IMR-90 (cell line): ENCODE measurements around the gene VIPR2. TPM values are rescaled to one million over a fixed set of nuclear protein-coding genes. Genes with fewer than 3 reads are reported as not detected.

Source experiments
- ATAC-seq: fragments of 200-7000 bp; cut with Tn5 transposase; 2 replicates; pipeline ENCODE4 v1.9.1; 2020; ENCODE audit warnings: low read depth, mild to moderate bottlenecking, moderate library complexity
- BruUV-seq: library from RNA; stranded (reverse); fragments of 400-500 nt; replicated peaks from 2 replicates; lab custom pipeline; 2021; lab: Mats Ljungman, UMichigan
- CTCF ChIA-PET: fragments of 300-600 bp; formaldehyde crosslinking; extraction: SDS; loops from one replicate; lab custom pipeline; 2021; ENCODE audit warnings: antibody characterized with exemption; lab: Yijun Ruan, JAX
- POLR2A ChIA-PET: fragments of 300-600 bp; sonication (Branson Sonifier 250); formaldehyde crosslinking; loops from one replicate; lab custom pipeline; 2022; ENCODE audit warnings: antibody characterized with exemption; ENCODE audit not compliant: unreplicated experiment; lab: Charles Lee
- DNase-seq: peaks from one replicate; pipeline ENCODE4 v3.0.0; 2013
- H2AFZ ChIP-seq: replicated peaks from 2 replicates; pipeline ENCODE3; 2013; ENCODE audit warnings: low read length, mild to moderate bottlenecking; ENCODE audit not compliant: poor library complexity
- H2AK5ac ChIP-seq: 2 replicates; pipeline ENCODE4 v1.6.1; 2013; ENCODE audit warnings: low read depth, low read length, inconsistent platforms
- H2AK9ac ChIP-seq: replicated peaks from 2 replicates; pipeline ENCODE3; 2013; ENCODE audit warnings: mild to moderate bottlenecking, low read depth, low read length, moderate library complexity; ENCODE audit not compliant: poor library complexity
- H2BK120ac ChIP-seq: 2 replicates; pipeline ENCODE4 v1.6.1; 2013; ENCODE audit warnings: low read depth, low read length, inconsistent platforms
- H2BK15ac ChIP-seq: 3 replicates; pipeline ENCODE4 v1.6.1; 2013; ENCODE audit warnings: low read depth, low read length, inconsistent platforms
- H2BK20ac ChIP-seq: 2 replicates; pipeline ENCODE4 v1.6.1; 2013; ENCODE audit warnings: low read depth, mild to moderate bottlenecking, inconsistent platforms, low read length, moderate library complexity
- H2BK5ac ChIP-seq: 2 replicates; pipeline ENCODE4 v1.6.1; 2013; ENCODE audit warnings: mild to moderate bottlenecking, low read depth, low read length, inconsistent platforms; ENCODE audit not compliant: poor library complexity, severe bottlenecking
- H3K14ac ChIP-seq: replicated peaks from 2 replicates; pipeline ENCODE4 v1.6.1; 2013; ENCODE audit warnings: low read depth, low read length, inconsistent platforms
- H3K18ac ChIP-seq: 2 replicates; pipeline ENCODE4 v1.6.1; 2013; ENCODE audit warnings: low read depth, low read length, control low read depth
- H3K23ac ChIP-seq: 2 replicates; pipeline ENCODE4 v1.6.1; 2013; ENCODE audit warnings: low read depth, low read length, inconsistent platforms
- H3K27ac ChIP-seq: 2 replicates; pipeline ENCODE4 v1.5.1; 2013; ENCODE audit warnings: mild to moderate bottlenecking, control low read depth, low read length; ENCODE audit not compliant: insufficient read depth
- H3K27me3 ChIP-seq: 2 replicates; pipeline ENCODE4 v1.6.1; 2013; ENCODE audit warnings: low read length; ENCODE audit not compliant: control insufficient read depth, insufficient read depth
- H3K36me3 ChIP-seq: 2 replicates; pipeline ENCODE4 v1.6.1; 2013; ENCODE audit warnings: low read length, mixed read lengths; ENCODE audit not compliant: control insufficient read depth, insufficient read depth
- H3K4ac ChIP-seq: 2 replicates; pipeline ENCODE4 v1.6.1; 2013; ENCODE audit warnings: low read depth, low read length, inconsistent platforms
- H3K4me1 ChIP-seq: 2 replicates; pipeline ENCODE4 v1.6.1; 2013; ENCODE audit warnings: low read length, mixed read lengths; ENCODE audit not compliant: control insufficient read depth, insufficient read depth
- H3K4me2 ChIP-seq: 2 replicates; pipeline ENCODE4 v1.6.1; 2013; ENCODE audit warnings: low read depth, mild to moderate bottlenecking, control low read depth, low read length, moderate library complexity
- H3K4me3 ChIP-seq: 2 replicates; pipeline ENCODE4 v1.5.1; 2013; ENCODE audit warnings: low read depth, mild to moderate bottlenecking, control low read depth, low read length, moderate library complexity; ENCODE audit not compliant: insufficient read depth
- H3K56ac ChIP-seq: 2 replicates; pipeline ENCODE4 v1.6.1; 2013; ENCODE audit warnings: low read length, inconsistent platforms; ENCODE audit not compliant: insufficient read depth; ENCODE audit errors: extremely low read depth
- H3K79me1 ChIP-seq, 2 experiments: 2 replicates each; pipeline ENCODE4 v1.6.1; 2013; ENCODE audit warnings: low read length in 2 of 2, inconsistent platforms in 1 of 2, low read depth in 1 of 2
- H3K9ac ChIP-seq: 2 replicates; pipeline ENCODE4 v1.6.1; 2013; ENCODE audit warnings: low read depth, low read length, control low read depth
- H3K9me1 ChIP-seq: 2 replicates; pipeline ENCODE4 v1.6.1; 2013; ENCODE audit warnings: low read length, inconsistent platforms; ENCODE audit not compliant: insufficient read depth
- H3K9me3 ChIP-seq: 2 replicates; pipeline ENCODE4 v1.6.1; 2013; ENCODE audit warnings: low read length; ENCODE audit not compliant: control insufficient read depth, insufficient read depth
- H4K20me1 ChIP-seq: 2 replicates; pipeline ENCODE4 v1.6.1; 2013; ENCODE audit warnings: low read length, inconsistent platforms; ENCODE audit not compliant: insufficient read depth
- H4K5ac ChIP-seq: 2 replicates; pipeline ENCODE4 v1.6.1; 2013; ENCODE audit warnings: mild to moderate bottlenecking, low read depth, low read length, control low read depth
- H4K8ac ChIP-seq, 2 experiments: 2 replicates each; pipeline ENCODE4 v1.6.1; 2013; ENCODE audit warnings: low read depth in 2 of 2, low read length in 2 of 2, control low read depth in 1 of 2, inconsistent platforms in 1 of 2
- H4K91ac ChIP-seq: 2 replicates; pipeline ENCODE4 v1.6.1; 2013; ENCODE audit warnings: low read depth, low read length, inconsistent platforms; ENCODE audit not compliant: insufficient read depth
- CEBPB ChIP-seq: IDR thresholded peaks from 2 replicates; pipeline ENCODE4 v1.6.1; 2012; ENCODE audit warnings: low read depth, low read length, improper control_type of control experiment
- CHD1 ChIP-seq: IDR thresholded peaks from 2 replicates; pipeline ENCODE4 v1.6.1; 2012; ENCODE audit warnings: low read depth, low read length, improper control_type of control experiment
- FOS ChIP-seq: fragments of 150-350 bp; IDR thresholded peaks from 2 replicates; pipeline ENCODE4 v1.6.1; 2016; ENCODE audit warnings: low read depth, low read length
- MAFK ChIP-seq: IDR thresholded peaks from 2 replicates; pipeline ENCODE4 v1.6.1; 2012; ENCODE audit warnings: low read depth, low read length, improper control_type of control experiment
- MAZ ChIP-seq: IDR thresholded peaks from 2 replicates; pipeline ENCODE4 v1.6.1; 2012; ENCODE audit warnings: low read depth, mild to moderate bottlenecking, low read length, improper control_type of control experiment, moderate library complexity, borderline replicate concordance
- MXI1 ChIP-seq: IDR thresholded peaks from 2 replicates; pipeline ENCODE4 v1.6.1; 2012; ENCODE audit warnings: low read depth, mild to moderate bottlenecking, low read length, moderate library complexity, borderline replicate concordance
- NFE2L2 ChIP-seq: fragments of 150-350 bp; IDR thresholded peaks from 2 replicates; pipeline ENCODE4 v1.6.1; 2016; ENCODE audit warnings: low read depth, mild to moderate bottlenecking, low read length
- POLR2A ChIP-seq: IDR thresholded peaks from 2 replicates; pipeline ENCODE4 v1.6.1; 2012; ENCODE audit warnings: mild to moderate bottlenecking, low read depth, low read length
- RAD21 ChIP-seq: IDR thresholded peaks from 2 replicates; pipeline ENCODE4 v1.6.1; 2012; ENCODE audit warnings: low read length, improper control_type of control experiment
- RCOR1 ChIP-seq: IDR thresholded peaks from 2 replicates; pipeline ENCODE4 v1.6.1; 2012; ENCODE audit warnings: mild to moderate bottlenecking, low read length, improper control_type of control experiment; ENCODE audit not compliant: insufficient replicate concordance
- RFX5 ChIP-seq: IDR thresholded peaks from 2 replicates; pipeline ENCODE4 v1.8.0; 2012; ENCODE audit warnings: low read depth, mild to moderate bottlenecking, low read length, moderate library complexity
- WGBS, 2 experiments: methylation state at CpG; one replicate each; pipeline versions ENCODE4 v1.1.5 to v1.1.7; 2013; ENCODE audit warnings: missing lambda C conversion rate in 2 of 2; ENCODE audit not compliant: insufficient read length in 1 of 2; ENCODE audit errors: extremely low coverage in 2 of 2; 5-methylcytosine and 5-hydroxymethylcytosine counted together
- dilution Hi-C: fragments of 300-500 bp; cut with HindIII; formaldehyde crosslinking; loops from one replicate; pipeline ENCODE4 v1.14.3; 2018; ENCODE audit warnings: low sequenced_read_pairs; ENCODE audit not compliant: unreplicated experiment
- in situ Hi-C: fragments of 300-500 bp; cut with MboI; formaldehyde crosslinking; loops from 3 replicates; pipeline ENCODE4 v1.14.3; 2019; ENCODE audit warnings: low sequenced_read_pairs, inconsistent platforms, mixed read lengths
- intact Hi-C: fragments of 100-400 bp; cut with micrococcal nuclease; formaldehyde crosslinking; loops from 2 replicates; pipeline ENCODE4 v1.10.0; 2022
- polyA plus RNA-seq, 3 experiments: library from polyadenylated mRNA; depleted of rRNA; stranded (reverse); fragments of >200 nt; gene quantifications; 2 replicates each; pipeline ENCODE4 v1.2.3, GENCODE V29; 2012; ENCODE audit warnings: low replicate concordance in 1 of 3
- total RNA-seq: library from RNA; depleted of rRNA; stranded (reverse); fragments of >200 nt; gene quantifications from 2 replicates; pipeline ENCODE4 v1.2.3, GENCODE V29; 2012
- TF ChIP-seq, protein P1 (sequence below): fragments of 150-350 bp; IDR thresholded peaks from 2 replicates; pipeline ENCODE4 v1.6.1; 2017; ENCODE audit warnings: mild to moderate bottlenecking, antibody characterized with exemption, low read length, low read depth
- TF ChIP-seq, protein P2 (sequence below): fragments of 150-350 bp; IDR thresholded peaks from 2 replicates; pipeline ENCODE4 v1.6.1; 2016; ENCODE audit warnings: low read depth, mild to moderate bottlenecking, low read length, moderate library complexity, borderline replicate concordance

Gene VIPR2
- total and polyA plus RNA-seq, 2 of the 4 experiments (the other 2 are of a cell fraction), result not detected

DNA sequence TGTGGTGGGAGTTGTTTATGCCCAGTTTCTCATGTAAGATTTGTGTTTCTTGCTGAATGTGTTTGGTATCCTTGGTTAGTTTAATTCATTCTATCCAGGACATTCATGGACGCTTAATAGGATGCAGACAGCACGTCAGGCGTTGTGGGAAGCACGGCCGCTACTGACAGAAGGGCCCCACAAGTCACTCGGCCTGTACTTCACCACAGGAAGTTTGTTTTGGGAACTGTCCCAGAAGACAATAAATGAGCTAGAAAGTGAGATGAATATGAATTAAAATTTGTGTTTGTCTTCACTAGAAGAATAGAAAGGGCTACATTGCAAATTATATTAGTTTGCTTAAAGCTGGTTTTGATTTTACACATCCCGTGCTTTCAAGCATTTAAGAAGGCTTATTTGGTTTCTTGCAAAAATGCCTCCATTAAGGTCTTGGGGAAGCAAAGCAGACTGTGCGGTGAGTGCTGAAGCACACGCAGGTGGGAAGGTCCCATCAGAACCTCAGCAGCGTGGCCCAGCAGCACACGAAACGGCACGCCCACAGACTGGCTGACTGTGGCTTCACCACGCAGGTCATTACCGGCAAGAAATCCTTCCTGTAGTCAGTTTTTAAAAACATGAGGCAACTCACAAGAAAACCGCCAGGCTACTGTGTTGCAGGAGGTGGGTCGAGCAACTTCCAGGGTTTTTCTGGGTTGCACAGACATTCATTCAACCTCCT is 74.1 kb downstream of the VIPR2 start:
- no TSS peak for BruUV-seq
- no peaks in the 10 kb centered on the region for H4K20me1 ChIP-seq
- H3K14ac ChIP-seq, result no peak overlapping the region
- no peak overlapping the region for H2BK120ac ChIP-seq
- H3K27me3 ChIP-seq, result no peaks in the 10 kb centered on the region
- H4K5ac ChIP-seq, result no peak overlapping the region
- no peak overlapping the region for H3K4me3 ChIP-seq
- no peak overlapping the region for H3K23ac ChIP-seq
- ChIA-PET CTCF (no interaction called here), POLR2A (no interaction called here)
- no peak overlapping the region for H3K27ac ChIP-seq
- in situ Hi-C loops (no loop called here), intact Hi-C loops (no loop called here), dilution Hi-C loops (no loop called here)
- H3K18ac ChIP-seq, result no peak overlapping the region
- ATAC-seq (no peak), DNase-seq (no peak)
- TF ChIP-seq MAFK (no peak), CHD1 (no peak), CEBPB (no peak), MXI1 (no peak), FOS (no peak), RFX5 (no peak), MAZ (no peak), RCOR1 (no peak), NFE2L2 (no peak), RAD21 (no peak), POLR2A (no peak)
- TF ChIP-seq, protein P1, sequence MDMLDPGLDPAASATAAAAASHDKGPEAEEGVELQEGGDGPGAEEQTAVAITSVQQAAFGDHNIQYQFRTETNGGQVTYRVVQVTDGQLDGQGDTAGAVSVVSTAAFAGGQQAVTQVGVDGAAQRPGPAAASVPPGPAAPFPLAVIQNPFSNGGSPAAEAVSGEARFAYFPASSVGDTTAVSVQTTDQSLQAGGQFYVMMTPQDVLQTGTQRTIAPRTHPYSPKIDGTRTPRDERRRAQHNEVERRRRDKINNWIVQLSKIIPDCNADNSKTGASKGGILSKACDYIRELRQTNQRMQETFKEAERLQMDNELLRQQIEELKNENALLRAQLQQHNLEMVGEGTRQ, result no peak
- TF ChIP-seq, protein P2, sequence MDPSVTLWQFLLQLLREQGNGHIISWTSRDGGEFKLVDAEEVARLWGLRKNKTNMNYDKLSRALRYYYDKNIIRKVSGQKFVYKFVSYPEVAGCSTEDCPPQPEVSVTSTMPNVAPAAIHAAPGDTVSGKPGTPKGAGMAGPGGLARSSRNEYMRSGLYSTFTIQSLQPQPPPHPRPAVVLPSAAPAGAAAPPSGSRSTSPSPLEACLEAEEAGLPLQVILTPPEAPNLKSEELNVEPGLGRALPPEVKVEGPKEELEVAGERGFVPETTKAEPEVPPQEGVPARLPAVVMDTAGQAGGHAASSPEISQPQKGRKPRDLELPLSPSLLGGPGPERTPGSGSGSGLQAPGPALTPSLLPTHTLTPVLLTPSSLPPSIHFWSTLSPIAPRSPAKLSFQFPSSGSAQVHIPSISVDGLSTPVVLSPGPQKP, result no peak
- no peak overlapping the region for H3K56ac ChIP-seq
- no peaks in the 10 kb centered on the region for H3K79me1 ChIP-seq
- H2BK5ac ChIP-seq, result no peak overlapping the region
- H3K4me2 ChIP-seq, result no peak overlapping the region
- H3K36me3 ChIP-seq, result no peaks in the 10 kb centered on the region
- no peak overlapping the region for H2AFZ ChIP-seq
- no peak overlapping the region for H3K4ac ChIP-seq
- no peak overlapping the region for H2BK20ac ChIP-seq
- no peak overlapping the region for H2AK9ac ChIP-seq
- H4K91ac ChIP-seq, result no peak overlapping the region
- no peaks in the 10 kb centered on the region for H3K4me1 ChIP-seq
- H3K9me3 ChIP-seq, result peaks cover 30% of the 10 kb centered on the region
- no peaks in the 10 kb centered on the region for H3K9me1 ChIP-seq
- H4K8ac ChIP-seq, result no peak overlapping the region
- no peak overlapping the region for H2AK5ac ChIP-seq
- H3K9ac ChIP-seq, result no peak overlapping the region
- 31% methylated on average over 6 of the region's 17 CpGs; no CpG with 5 or more reads in 1 of the 2 experiments for WGBS, 2 experiments
- H2BK15ac ChIP-seq, result no peak overlapping the region
